ENCODE data around the gene COBL. TPM values are rescaled to one million over a fixed set of nuclear protein-coding genes. Genes with fewer than 3 reads are reported as not detected.

COBL gene
- total RNA-seq, 2 experiments from 2014 or later: not detected

- DNase-seq: no peak
- no peaks in the 10 kb centered on the region for H3K36me3 Mint-ChIP-seq (ENCODE audit: low read depth)
- H3K9me3 Mint-ChIP-seq: no peaks in the 10 kb centered on the region
- H3K4me3 Mint-ChIP-seq: no peak overlapping the region
- no peaks in the 10 kb centered on the region for H3K4me1 Mint-ChIP-seq (ENCODE audit: low read depth)
- H3K27ac Mint-ChIP-seq: no peak overlapping the region
- H3K27me3 Mint-ChIP-seq (ENCODE audit: low read depth): no peaks in the 10 kb centered on the region
- intact Hi-C loops (cut with micrococcal nuclease): no loop called here
- CTCF ChIA-PET: interaction anchor here (0.6 kb wide), 1 partner anchor 9 kb away, joined by 3 read pairs; no protein-coding TSS in a partner anchor
These were observed 281.9 kb downstream of the COBL start for GRCh38 chr7:51034521-51035264.

GRCh38 chr7:51033727-51034520 is 282.7 kb downstream of the COBL start:
- intact Hi-C loops (cut with micrococcal nuclease): no loop called here
- H3K27me3 Mint-ChIP-seq (ENCODE audit: low read depth): no peaks in the 10 kb centered on the region
- H3K36me3 Mint-ChIP-seq (ENCODE audit: low read depth): no peaks in the 10 kb centered on the region
- no peak overlapping the region for H3K27ac Mint-ChIP-seq
- CTCF ChIA-PET: interaction anchor here (0.5 to 0.6 kb wide), 2 partner anchors 10 to 25 kb away, joined by 3 read pairs; no protein-coding TSS in a partner anchor
- H3K4me1 Mint-ChIP-seq (ENCODE audit: low read depth): no peaks in the 10 kb centered on the region
- H3K9me3 Mint-ChIP-seq: no peaks in the 10 kb centered on the region
- no peak overlapping the region for H3K4me3 Mint-ChIP-seq
- no peak for DNase-seq

GRCh38 chr7:51031791-51032515 is 284.7 kb downstream of the COBL start:
- CTCF ChIA-PET: no interaction called here
- no peak for DNase-seq
- no peak overlapping the region for H3K4me3 Mint-ChIP-seq
- H3K4me1 Mint-ChIP-seq (ENCODE audit: low read depth): no peaks in the 10 kb centered on the region
- H3K27ac Mint-ChIP-seq: no peak overlapping the region
- no peaks in the 10 kb centered on the region for H3K27me3 Mint-ChIP-seq (ENCODE audit: low read depth)
- intact Hi-C loops (cut with micrococcal nuclease): no loop called here
- H3K9me3 Mint-ChIP-seq: no peaks in the 10 kb centered on the region
- no peaks in the 10 kb centered on the region for H3K36me3 Mint-ChIP-seq (ENCODE audit: low read depth)

- Mint-ChIP-seq H3K27ac (no peak overlapping the region), H3K4me3 (no peak overlapping the region), H3K4me1 (ENCODE audit: low read depth) (no peaks in the 10 kb centered on the region), H3K9me3 (no peaks in the 10 kb centered on the region), H3K36me3 (ENCODE audit: low read depth) (no peaks in the 10 kb centered on the region), H3K27me3 (ENCODE audit: low read depth) (no peaks in the 10 kb centered on the region)
- CTCF ChIA-PET: no interaction called here
- intact Hi-C loops (cut with micrococcal nuclease): no loop called here
- no peak for DNase-seq
These were observed 285.4 kb downstream of the COBL start for GRCh38 chr7:51031216-51031615.

GRCh38 chr7:51029701-51030191 is 286.9 kb downstream of the COBL start:
- CTCF ChIA-PET: no interaction called here
- H3K4me3 Mint-ChIP-seq: no peak overlapping the region
- H3K9me3 Mint-ChIP-seq: no peaks in the 10 kb centered on the region
- no peak overlapping the region for H3K27ac Mint-ChIP-seq
- no peaks in the 10 kb centered on the region for H3K36me3 Mint-ChIP-seq (ENCODE audit: low read depth)
- H3K4me1 Mint-ChIP-seq (ENCODE audit: low read depth): no peaks in the 10 kb centered on the region
- DNase-seq: no peak
- no peaks in the 10 kb centered on the region for H3K27me3 Mint-ChIP-seq (ENCODE audit: low read depth)
- intact Hi-C loops (cut with micrococcal nuclease): no loop called here

- H3K36me3 Mint-ChIP-seq (ENCODE audit: low read depth): no peaks in the 10 kb centered on the region
- H3K27me3 Mint-ChIP-seq (ENCODE audit: low read depth): no peaks in the 10 kb centered on the region
- no peaks in the 10 kb centered on the region for H3K4me1 Mint-ChIP-seq (ENCODE audit: low read depth)
- H3K9me3 Mint-ChIP-seq: no peaks in the 10 kb centered on the region
- no peak overlapping the region for H3K4me3 Mint-ChIP-seq
- H3K27ac Mint-ChIP-seq: no peak overlapping the region
- intact Hi-C loops (cut with micrococcal nuclease): no loop called here
- CTCF ChIA-PET: interaction anchor here (0.6 kb wide), 2 partner anchors 8 to 389 kb away, joined by 5 read pairs; no protein-coding TSS in a partner anchor
- no peak for DNase-seq
These were observed 287.5 kb downstream of the COBL start for GRCh38 chr7:51029131-51029530.

- CTCF ChIA-PET: interaction anchor here (0.7 kb wide), 1 partner anchor 133 kb away, joined by 3 read pairs; no protein-coding TSS in a partner anchor
- DNase-seq: no peak
- intact Hi-C loops (cut with micrococcal nuclease): no loop called here
- H3K36me3 Mint-ChIP-seq (ENCODE audit: low read depth): no peaks in the 10 kb centered on the region
- no peak overlapping the region for H3K27ac Mint-ChIP-seq
- no peak overlapping the region for H3K4me3 Mint-ChIP-seq
- H3K4me1 Mint-ChIP-seq (ENCODE audit: low read depth): no peaks in the 10 kb centered on the region
- H3K27me3 Mint-ChIP-seq (ENCODE audit: low read depth): no peaks in the 10 kb centered on the region
- H3K9me3 Mint-ChIP-seq: no peaks in the 10 kb centered on the region
These were observed 288.4 kb downstream of the COBL start for GRCh38 chr7:51027935-51028830.

GRCh38 chr7:51027106-51027934 is 289.3 kb downstream of the COBL start:
- Mint-ChIP-seq H3K9me3 (no peaks in the 10 kb centered on the region), H3K4me3 (no peak overlapping the region)
- CTCF ChIA-PET: no interaction called here

GRCh38 chr7:51026341-51026740 is 290.3 kb downstream of the COBL start:
- CTCF ChIA-PET: no interaction called here
- DNase-seq: no peak

More at GRCh38 chr7:51027106-51027934, 289.3 kb downstream of the COBL start:
- Mint-ChIP-seq H3K27me3 (ENCODE audit: low read depth) (no peaks in the 10 kb centered on the region), H3K27ac (no peak overlapping the region), H3K36me3 (ENCODE audit: low read depth) (no peaks in the 10 kb centered on the region), H3K4me1 (ENCODE audit: low read depth) (no peaks in the 10 kb centered on the region)
- DNase-seq: no peak
- intact Hi-C loops (cut with micrococcal nuclease): no loop called here

GRCh38 chr7:51025668-51026067 is 290.9 kb downstream of the COBL start:
- Mint-ChIP-seq H3K9me3 (no peaks in the 10 kb centered on the region), H3K27ac (no peak overlapping the region), H3K27me3 (ENCODE audit: low read depth) (no peaks in the 10 kb centered on the region), H3K4me3 (no peak overlapping the region), H3K36me3 (ENCODE audit: low read depth) (no peaks in the 10 kb centered on the region), H3K4me1 (ENCODE audit: low read depth) (no peaks in the 10 kb centered on the region)
- CTCF ChIA-PET: no interaction called here
- DNase-seq: no peak
- intact Hi-C loops (cut with micrococcal nuclease): no loop called here

More at GRCh38 chr7:51026341-51026740, 290.3 kb downstream of the COBL start:
- H3K36me3 Mint-ChIP-seq (ENCODE audit: low read depth): no peaks in the 10 kb centered on the region
- no peak overlapping the region for H3K27ac Mint-ChIP-seq
- no peaks in the 10 kb centered on the region for H3K27me3 Mint-ChIP-seq (ENCODE audit: low read depth)
- H3K4me3 Mint-ChIP-seq: no peak overlapping the region
- intact Hi-C loops (cut with micrococcal nuclease): no loop called here
- H3K4me1 Mint-ChIP-seq (ENCODE audit: low read depth): no peaks in the 10 kb centered on the region
- no peaks in the 10 kb centered on the region for H3K9me3 Mint-ChIP-seq

GRCh38 chr7:51024867-51025266 is 291.7 kb downstream of the COBL start:
- H3K36me3 Mint-ChIP-seq (ENCODE audit: low read depth): no peaks in the 10 kb centered on the region
- H3K9me3 Mint-ChIP-seq: no peaks in the 10 kb centered on the region
- no peak for DNase-seq
- H3K4me3 Mint-ChIP-seq: no peak overlapping the region
- CTCF ChIA-PET: no interaction called here
- intact Hi-C loops (cut with micrococcal nuclease): no loop called here
- H3K27ac Mint-ChIP-seq: no peak overlapping the region
- no peaks in the 10 kb centered on the region for H3K4me1 Mint-ChIP-seq (ENCODE audit: low read depth)
- no peaks in the 10 kb centered on the region for H3K27me3 Mint-ChIP-seq (ENCODE audit: low read depth)
